Measurements from ENCODE around the gene C11orf68. TPM values are rescaled to one million over a fixed set of nuclear protein-coding genes. Genes with fewer than 3 reads are reported as not detected.

The C11orf68 gene
- total and polyA plus RNA-seq, 2 of the 8 experiments (the other 6 are each of a cell fraction or from before 2014, with no cell fraction given): 24.0 to 51.2 TPM

GRCh38 chr11:65917077-65917433 is 1.8 kb downstream of the C11orf68 start:
- Histone ChIP-seq H3K9ac (replicated peaks in 1 of 4; ENCODE audit: extremely low read depth in 1 of 4, low read depth in 3 of 4, low read length in 3 of 4) (no peak overlapping the region), H2AFZ (ENCODE audit: low read length) (no peak overlapping the region), H3K23me2 (ENCODE audit: low read depth, low read length) (peaks cover 13% of the 10 kb centered on the region; the same call in 1 of the 2 replicates), H3K18ac (ENCODE audit: extremely low read depth, low read length) (no peak overlapping the region), H4K5ac (ENCODE audit: insufficient read length, low read depth, low read length) (no peak overlapping the region), H2BK15ac (ENCODE audit: low read length) (no peak overlapping the region), H3K27me3 (replicated peaks in 1 of 4; ENCODE audit: control insufficient read depth in 3 of 4, extremely low read depth in 1 of 4, insufficient read depth in 3 of 4, low read length in 3 of 4) (no peaks in the 10 kb centered on the region), H4K20me1 (replicated peaks in 1 of 2; ENCODE audit: control insufficient read depth in 1 of 2, insufficient read depth in 2 of 2, low read length in 2 of 2) (peaks cover 0 to 7% of the 10 kb centered on the region in 2 experiments), H3K9me3 (ENCODE audit: insufficient read depth in 2 of 2, low read depth in 1 of 2, low read length in 1 of 2) (no peaks in the 10 kb centered on the region), H2BK20ac (ENCODE audit: low read length) (no peak overlapping the region), H2BK120ac (replicated peaks; ENCODE audit: low read depth, low read length) (no peak overlapping the region), H4K8ac (ENCODE audit: extremely low read depth, insufficient read depth, low read length) (no peak overlapping the region), H2BK5ac (ENCODE audit: low read depth, low read length) (no peak overlapping the region), H3K27ac (ENCODE audit: low read depth, low read length) (no peak overlapping the region), H2AK5ac (ENCODE audit: low read depth, low read length) (no peak overlapping the region), H3K36me3 (ENCODE audit: control insufficient read depth in 2 of 4, insufficient read depth in 4 of 4, low read length in 3 of 4) (peaks cover 0 to 2% (median 0%) of the 10 kb centered on the region in 4 experiments; a peak in 2 of 8 replicates), H3K79me2 (ENCODE audit: control insufficient read depth in 1 of 2, insufficient read depth in 2 of 2, low read length in 2 of 2) (peaks cover 0 to 7% of the 10 kb centered on the region in 2 experiments; a peak in 2 of 4 replicates), H3K4me3 (ENCODE audit: extremely low read depth in 1 of 4, insufficient read depth in 2 of 4, low read depth in 3 of 4, low read length in 4 of 4) (no peak overlapping the region), H3K14ac (ENCODE audit: insufficient read length) (no peak overlapping the region), H3K23ac (ENCODE audit: insufficient read length) (no peak overlapping the region), H3K4me1 (replicated peaks in 1 of 4; ENCODE audit: control insufficient read depth in 3 of 4, insufficient read depth in 4 of 4, low read length in 3 of 4) (peaks cover 1 to 22% (median 13%) of the 10 kb centered on the region in 4 experiments; a peak in 5 of 7 replicates), H3K4ac (replicated peaks; ENCODE audit: insufficient read length, low read depth, low read length) (no peak overlapping the region), H3K4me2 (ENCODE audit: insufficient read depth in 1 of 2, low read depth in 2 of 2, low read length in 2 of 2) (no peak overlapping the region), H2BK12ac (ENCODE audit: low read depth, low read length) (no peak overlapping the region; the same call in 1 of the 2 replicates), H3K79me1 (ENCODE audit: low read depth, low read length) (peaks cover 7% of the 10 kb centered on the region; the same call in 1 of the 2 replicates), H4K91ac (replicated peaks; ENCODE audit: insufficient read length, low read length) (no peak overlapping the region), H3K56ac (replicated peaks; ENCODE audit: insufficient read length, low read depth, low read length) (no peak overlapping the region)
- POLR2A ChIA-PET (ENCODE audit: partially characterized antibody): interaction anchor here (1.3 to 4.9 kb wide), 10 partner anchors 10 to 57 kb away, joined by 3 to 36 read pairs (median 6); partner anchors contain the start of genes CCDC85B and MUS81
- TF ChIP-seq SAP30 (IDR thresholded peaks at IDR 0.05; ENCODE audit: insufficient read depth, insufficient replicate concordance, low read length) (no peak), POLR2A (IDR thresholded peaks at IDR 0.05; ENCODE audit: control extremely low read depth in 1 of 2, low read depth in 2 of 2, low read length in 2 of 2) (no peak), EZH2 (IDR thresholded peaks at IDR 0.05; ENCODE audit: low read depth, low read length, severe bottlenecking) (no peak), NANOG (IDR thresholded peaks at IDR 0.05; ENCODE audit: insufficient read depth, low read depth, low read length, poor library complexity, severe bottlenecking) (no peak), RBBP5 (IDR thresholded peaks at IDR 0.05; ENCODE audit: borderline replicate concordance, low read depth, low read length) (no peak), CTBP2 (IDR thresholded peaks at IDR 0.05; ENCODE audit: borderline replicate concordance, insufficient read depth, insufficient read length, low read length) (no peak), GTF2F1 (IDR thresholded peaks at IDR 0.05; ENCODE audit: borderline replicate concordance, low read depth, low read length) (no peak), SUZ12 (IDR thresholded peaks at IDR 0.05; ENCODE audit: low read length) (no peak), CHD2 (IDR thresholded peaks at IDR 0.05; ENCODE audit: low read length) (no peak), CREB1 (IDR thresholded peaks at IDR 0.05) (no peak), JUND (IDR thresholded peaks at IDR 0.05; ENCODE audit: low read length) (no peak), JUN (IDR thresholded peaks at IDR 0.05; ENCODE audit: low read depth, low read length) (no peak), GABPA (IDR thresholded peaks at IDR 0.05; ENCODE audit: borderline replicate concordance, insufficient read depth, low read length) (no peak)
- no peak for DNase-seq (ENCODE audit: low read depth in 1 of 2, low spot score in 2 of 2)
- WGBS, 2 experiments (ENCODE audit: extremely low coverage in 1 of 2, insufficient coverage in 1 of 2, insufficient read length in 1 of 2, insufficient replicate concordance in 2 of 2, low coverage in 1 of 2, low lambda C conversion rate in 2 of 2, missing lambda C conversion rate in 1 of 2): 98% methylated on average over 3 of the region's 3 CpGs; no CpG with 5 or more reads in 1 of the 2 experiments
- CTCF ChIA-PET (ENCODE audit: partially characterized antibody): interaction anchor here (1.5 to 2.3 kb wide), 4 partner anchors 15 to 32 kb away, joined by 5 to 10 read pairs (median 8); partner anchors contain the start of gene FIBP
- FAIRE-seq: no peak
